Measurements from ENCODE around the gene MAP2K1. TPM values are rescaled to one million over a fixed set of nuclear protein-coding genes. Genes with fewer than 3 reads are reported as not detected.

Gene MAP2K1
- polyA plus RNA-seq, 1 experiment: 18.4 TPM

- no peak for TF ChIP-seq CTCF (IDR thresholded peaks at IDR 0.05; ENCODE audit: low read depth, low read length)
- DNase-seq (ENCODE audit: low read depth, low spot score): no peak
- Histone ChIP-seq H3K27me3 (ENCODE audit: control insufficient read depth, insufficient read depth, low read length) (no peaks in the 10 kb centered on the region), H3K27ac (ENCODE audit: low read depth, low read length) (no peak overlapping the region), H3K4me3 (ENCODE audit: low read depth, low read length) (no peak overlapping the region), H3K9me3 (ENCODE audit: control insufficient read depth, insufficient read depth, low read length) (no peaks in the 10 kb centered on the region)
- ChIA-PET CTCF (no interaction called here), POLR2A (interaction anchor here (0.6 kb wide), 1 partner anchor 37 kb away, joined by 6 read pairs; no protein-coding TSS in a partner anchor)
These were observed 94.6 kb downstream of the MAP2K1 start for GRCh38 chr15:66481107-66481856.

- CTCF ChIA-PET: no interaction called here
- no peak for TF ChIP-seq CTCF (IDR thresholded peaks at IDR 0.05; ENCODE audit: low read depth, low read length)
These were observed 95.8 kb downstream of the MAP2K1 start for GRCh38 chr15:66482539-66482938.

GRCh38 chr15:66483131-66483566 lies 96.4 kb downstream of the MAP2K1 start:
- no peak for DNase-seq (ENCODE audit: low read depth, low spot score)
- H3K27ac ChIP-seq (ENCODE audit: low read depth, low read length): no peak overlapping the region
- ChIA-PET CTCF (no interaction called here), POLR2A (no interaction called here)
- no peaks in the 10 kb centered on the region for H3K27me3 ChIP-seq (ENCODE audit: control insufficient read depth, insufficient read depth, low read length)
- H3K9me3 ChIP-seq (ENCODE audit: control insufficient read depth, insufficient read depth, low read length): no peaks in the 10 kb centered on the region
- no peak overlapping the region for H3K4me3 ChIP-seq (ENCODE audit: low read depth, low read length)
- TF ChIP-seq CTCF (IDR thresholded peaks at IDR 0.05; ENCODE audit: low read depth, low read length): no peak

More at GRCh38 chr15:66482539-66482938, 95.8 kb downstream of the MAP2K1 start:
- Histone ChIP-seq H3K27ac (ENCODE audit: low read depth, low read length) (no peak overlapping the region), H3K27me3 (ENCODE audit: control insufficient read depth, insufficient read depth, low read length) (no peaks in the 10 kb centered on the region), H3K4me3 (ENCODE audit: low read depth, low read length) (no peak overlapping the region), H3K9me3 (ENCODE audit: control insufficient read depth, insufficient read depth, low read length) (no peaks in the 10 kb centered on the region)
- no peak for DNase-seq (ENCODE audit: low read depth, low spot score)
- POLR2A ChIA-PET: no interaction called here

- no peak for TF ChIP-seq CTCF (IDR thresholded peaks at IDR 0.05; ENCODE audit: low read depth, low read length)
- Histone ChIP-seq H3K27ac (ENCODE audit: low read depth, low read length) (no peak overlapping the region), H3K27me3 (ENCODE audit: control insufficient read depth, insufficient read depth, low read length) (no peaks in the 10 kb centered on the region), H3K9me3 (ENCODE audit: control insufficient read depth, insufficient read depth, low read length) (no peaks in the 10 kb centered on the region), H3K4me3 (ENCODE audit: low read depth, low read length) (no peak overlapping the region)
- ChIA-PET POLR2A (interaction anchor here (0.9 kb wide), 1 partner anchor 97 kb away, joined by 3 read pairs; no protein-coding TSS in a partner anchor), CTCF (interaction anchor here (0.6 to 1.2 kb wide), 2 partner anchors 14 to 128 kb away, joined by 3 to 8 read pairs; partner anchors contain the start of gene TIPIN)
- no peak for DNase-seq (ENCODE audit: low read depth, low spot score)
These were observed 97.9 kb downstream of the MAP2K1 start for GRCh38 chr15:66484539-66485112.

DNA sequence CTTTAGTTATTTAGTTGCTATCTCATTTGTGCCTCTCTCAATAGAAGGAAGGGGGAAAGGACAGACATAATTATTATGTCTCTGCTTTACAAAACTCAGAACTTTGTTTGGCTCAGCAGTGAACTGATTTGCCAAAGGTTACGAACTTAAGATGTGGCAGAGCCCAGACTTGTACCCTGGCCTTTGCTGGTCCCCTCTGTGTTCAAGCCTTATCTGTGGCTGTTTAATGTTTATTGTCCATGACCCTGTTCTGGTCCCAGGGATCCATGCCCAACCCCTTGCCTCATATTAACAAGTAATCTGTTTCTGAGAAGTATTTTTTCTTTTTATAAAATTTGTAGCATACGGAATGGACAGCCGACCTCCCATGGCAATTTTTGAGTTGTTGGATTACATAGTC lies 100.2 kb downstream of the MAP2K1 start:
- H3K27ac ChIP-seq (ENCODE audit: low read depth, low read length): no peak overlapping the region
- no peak for TF ChIP-seq CTCF (IDR thresholded peaks at IDR 0.05; ENCODE audit: low read depth, low read length)
- no peaks in the 10 kb centered on the region for H3K9me3 ChIP-seq (ENCODE audit: control insufficient read depth, insufficient read depth, low read length)
- DNase-seq (ENCODE audit: low read depth, low spot score): no peak
- POLR2A ChIA-PET: no interaction called here
- CTCF ChIA-PET: interaction anchor here (1.0 to 1.1 kb wide), 2 partner anchors 11 to 132 kb away, joined by 3 to 9 read pairs; no protein-coding TSS in a partner anchor
- no peaks in the 10 kb centered on the region for H3K27me3 ChIP-seq (ENCODE audit: control insufficient read depth, insufficient read depth, low read length)
- H3K4me3 ChIP-seq (ENCODE audit: low read depth, low read length): no peak overlapping the region
